ENCODE measurements around the gene CRIP2. TPM values are rescaled to one million over a fixed set of nuclear protein-coding genes. Genes with fewer than 3 reads are reported as not detected.
A peak's percentile ranks its signal among the peaks of the same experiment; 100 is the strongest.

Gene CRIP2
- polyA plus RNA-seq, 1 donor (not counting 4 experiments of a cell fraction or from before 2014, with no cell fraction given) = 4.8 TPM

GRCh38 chr14:105491366-105491973 is 16.8 kb downstream of the CRIP2 start:
- Histone ChIP-seq H2AFZ (ENCODE audit: control insufficient read depth, low read length) (peak overlapping the region; percentile 53), H3K9me1 (ENCODE audit: control insufficient read depth, extremely low read depth, insufficient read depth, low read length) (no peaks in the 10 kb centered on the region), H3K9ac (ENCODE audit: control insufficient read depth, extremely low read depth, insufficient read depth, low read length) (peak overlapping the region; percentile 87), H3K4me1 (ENCODE audit: control insufficient read depth, extremely low read depth, insufficient read depth, low read length) (peaks cover 15% of the 10 kb centered on the region), H3K27ac (ENCODE audit: control insufficient read depth, insufficient read depth, low read length) (peak overlapping the region; percentile 82), H3K4me3 (ENCODE audit: control insufficient read depth in 2 of 3, extremely low read depth in 1 of 3, insufficient read depth in 2 of 3, low read depth in 1 of 3, low read length in 3 of 3) (peak overlapping the region; percentile 68 to 84 (median 73)), H3K79me2 (ENCODE audit: control insufficient read depth, insufficient read depth, low read length) (no peaks in the 10 kb centered on the region), H3K4me2 (ENCODE audit: control insufficient read depth, extremely low read depth, insufficient read depth, low read depth, low read length) (peak overlapping the region; percentile 66), H3K36me3 (ENCODE audit: control insufficient read depth in 2 of 2, extremely low read depth in 1 of 2, insufficient read depth in 2 of 2, low read length in 2 of 2) (peaks cover 0 to 2% of the 10 kb centered on the region in 2 experiments), H4K20me1 (ENCODE audit: control insufficient read depth, extremely low read depth, insufficient read depth, low read length) (peaks cover 5% of the 10 kb centered on the region), H3K9me3 (ENCODE audit: control insufficient read depth, low read depth, low read length) (no peaks in the 10 kb centered on the region), H3K27me3 (ENCODE audit: control insufficient read depth, extremely low read depth, insufficient read depth, low read length) (peaks cover 17% of the 10 kb centered on the region)
- dilution Hi-C loops (cut with MboI; ENCODE audit: extremely low pct_ligation_motif_present, low sequenced_read_pairs) = no loop called here
- DNase-seq (ENCODE audit: low read depth, low spot score) (no peak), FAIRE-seq (no peak)
- TF ChIP-seq CTCF (optimal IDR thresholded peaks at IDR 0.05 in 1 of 3, IDR thresholded peaks at IDR 0.05 in 1 of 3, conservative IDR thresholded peaks at IDR 0.05 in 1 of 3; ENCODE audit: extremely low read depth in 1 of 3, insufficient read depth in 2 of 3, low read length in 3 of 3) = no peak
- no peak for TF ChIP-seq EZH2 (IDR thresholded peaks at IDR 0.05; ENCODE audit: low read length)

- no peaks in the 10 kb centered on the region for H3K79me2 ChIP-seq (ENCODE audit: control insufficient read depth, insufficient read depth, low read length)
- no peaks in the 10 kb centered on the region for H3K9me1 ChIP-seq (ENCODE audit: control insufficient read depth, extremely low read depth, insufficient read depth, low read length)
- peaks cover 9% of the 10 kb centered on the region for H3K27me3 ChIP-seq (ENCODE audit: control insufficient read depth, extremely low read depth, insufficient read depth, low read length)
- H3K27ac ChIP-seq (ENCODE audit: control insufficient read depth, insufficient read depth, low read length) = no peak overlapping the region
- no peak overlapping the region for H3K9ac ChIP-seq (ENCODE audit: control insufficient read depth, extremely low read depth, insufficient read depth, low read length)
- H2AFZ ChIP-seq (ENCODE audit: control insufficient read depth, low read length) = no peak overlapping the region
- peaks cover 5% of the 10 kb centered on the region for H4K20me1 ChIP-seq (ENCODE audit: control insufficient read depth, extremely low read depth, insufficient read depth, low read length)
- DNase-seq (ENCODE audit: low read depth, low spot score) (no peak), FAIRE-seq (no peak)
- H3K4me3 ChIP-seq (ENCODE audit: control insufficient read depth in 2 of 3, extremely low read depth in 1 of 3, insufficient read depth in 2 of 3, low read depth in 1 of 3, low read length in 3 of 3) = peak overlapping the region; percentile 10 to 84 (median 42)
- dilution Hi-C loops (cut with MboI; ENCODE audit: extremely low pct_ligation_motif_present, low sequenced_read_pairs) = no loop called here
- H3K9me3 ChIP-seq (ENCODE audit: control insufficient read depth, low read depth, low read length) = no peaks in the 10 kb centered on the region
- peaks cover 15% of the 10 kb centered on the region for H3K4me1 ChIP-seq (ENCODE audit: control insufficient read depth, extremely low read depth, insufficient read depth, low read length)
- H3K4me2 ChIP-seq (ENCODE audit: control insufficient read depth, extremely low read depth, insufficient read depth, low read depth, low read length) = peak overlapping the region; percentile 66
- TF ChIP-seq CTCF (optimal IDR thresholded peaks at IDR 0.05 in 1 of 3, IDR thresholded peaks at IDR 0.05 in 1 of 3, conservative IDR thresholded peaks at IDR 0.05 in 1 of 3; ENCODE audit: extremely low read depth in 1 of 3, insufficient read depth in 2 of 3, low read length in 3 of 3) (no peak), EZH2 (IDR thresholded peaks at IDR 0.05; ENCODE audit: low read length) (no peak)
- peaks cover 0 to 2% of the 10 kb centered on the region in 2 experiments for H3K36me3 ChIP-seq (ENCODE audit: control insufficient read depth in 2 of 2, extremely low read depth in 1 of 2, insufficient read depth in 2 of 2, low read length in 2 of 2)
Measured at GRCh38 chr14:105492031-105492970, 17.7 kb downstream of the CRIP2 start.

Measured in keratinocyte (primary cell).